Liver (tissue), 9 donors: ENCODE measurements around the gene FOXN3. TPM values are rescaled to one million over a fixed set of nuclear protein-coding genes. Genes with fewer than 3 reads are reported as not detected.

ENCODE experiments used
- DNase-seq: peaks from one replicate; pipeline ENCODE4 v3.0.0-alpha.2; 2017; ENCODE audit warnings: low spot score
- H3K27ac ChIP-seq, 2 donors: one replicate each; pipeline ENCODE4 v1.7.0; 2013; ENCODE audit warnings: inconsistent platforms in 2 of 2, low read length in 2 of 2, control low read depth in 1 of 2, low read depth in 1 of 2, mild to moderate bottlenecking in 1 of 2
- H3K27me3 ChIP-seq, 4 donors: one replicate each; pipeline versions ENCODE4 v1.6.1 to v1.7.0; 2013; ENCODE audit warnings: low read length in 3 of 4, inconsistent platforms in 1 of 4, mild to moderate bottlenecking in 1 of 4, moderate library complexity in 1 of 4; ENCODE audit not compliant: control insufficient read depth in 4 of 4, insufficient read depth in 4 of 4
- H3K36me3 ChIP-seq, 4 donors: one replicate each; pipeline versions ENCODE4 v1.6.1 to v1.7.0; 2013; ENCODE audit warnings: low read length in 3 of 4, mild to moderate bottlenecking in 3 of 4, low read depth in 1 of 4, moderate library complexity in 1 of 4; ENCODE audit not compliant: control insufficient read depth in 4 of 4, insufficient read depth in 3 of 4
- H3K4me1 ChIP-seq, 4 donors: one replicate each; pipeline versions ENCODE4 v1.6.1 to v1.7.0; 2013; ENCODE audit warnings: low read length in 3 of 4, mild to moderate bottlenecking in 3 of 4, moderate library complexity in 1 of 4; ENCODE audit not compliant: control insufficient read depth in 4 of 4, insufficient read depth in 4 of 4
- H3K4me3 ChIP-seq, 3 donors: one replicate each; pipeline versions ENCODE4 v1.6.1 to v1.7.0; 2013; ENCODE audit warnings: low read length in 3 of 3, control low read depth in 1 of 3, low read depth in 1 of 3, mild to moderate bottlenecking in 1 of 3
- H3K9ac ChIP-seq, 2 donors: one replicate each; pipeline ENCODE4 v1.7.0; 2013; ENCODE audit warnings: low read length in 2 of 2, mild to moderate bottlenecking in 2 of 2, moderate library complexity in 2 of 2, control low read depth in 1 of 2, low read depth in 1 of 2
- H3K9me3 ChIP-seq, 4 donors: one replicate each; pipeline versions ENCODE4 v1.6.1 to v1.7.0; 2013; ENCODE audit warnings: low read length in 3 of 4; ENCODE audit not compliant: control insufficient read depth in 4 of 4
- ATF3 ChIP-seq: IDR thresholded peaks from 2 replicates; pipeline ENCODE4 v1.6.1; 2016; ENCODE audit warnings: antibody characterized with exemption
- CTCF ChIP-seq: fragments of 150-350 bp; IDR thresholded peaks from 2 replicates; pipeline ENCODE4 v1.5.1; 2017; ENCODE audit warnings: improper control_type of control experiment, low read depth, low read length; ENCODE audit not compliant: missing input control
- EGR1 ChIP-seq, 2 donors: IDR thresholded peaks; 2 replicates each; pipeline ENCODE4 v1.6.1; 2016 to 2018; ENCODE audit warnings: antibody characterized with exemption in 2 of 2, low read depth in 2 of 2
- FOXA1 ChIP-seq: IDR thresholded peaks from 2 replicates; pipeline ENCODE4 v1.6.1; 2016; ENCODE audit warnings: antibody characterized with exemption
- FOXA2 ChIP-seq: IDR thresholded peaks from 2 replicates; pipeline ENCODE4 v1.6.1; 2016; ENCODE audit warnings: antibody characterized with exemption
- GABPA ChIP-seq, 2 donors: IDR thresholded peaks in 1 of 2; conservative IDR thresholded peaks in 1 of 2; 2 replicates each; pipeline ENCODE4 v1.6.1; 2016; ENCODE audit warnings: antibody characterized with exemption in 2 of 2, mild to moderate bottlenecking in 1 of 2, moderate library complexity in 1 of 2
- HNF4A ChIP-seq, 2 donors: conservative IDR thresholded peaks; 2 replicates each; pipeline ENCODE4 v1.6.1; 2016; ENCODE audit warnings: antibody characterized with exemption in 2 of 2, mild to moderate bottlenecking in 2 of 2
- HNF4G ChIP-seq: IDR thresholded peaks from 2 replicates; pipeline ENCODE4 v1.6.1; 2016; ENCODE audit warnings: antibody characterized with exemption
- JUND ChIP-seq, 2 donors: IDR thresholded peaks; 2 replicates each; pipeline ENCODE4 v1.6.1; 2016; ENCODE audit warnings: antibody characterized with exemption in 2 of 2
- MAX ChIP-seq: IDR thresholded peaks from 2 replicates; pipeline ENCODE4 v1.6.1; 2016; ENCODE audit warnings: antibody characterized with exemption
- NR2F2 ChIP-seq: IDR thresholded peaks from 2 replicates; pipeline ENCODE4 v1.6.1; 2016; ENCODE audit warnings: antibody characterized with exemption
- RAD21 ChIP-seq, 2 donors: IDR thresholded peaks; 2 replicates each; pipeline ENCODE4 v1.6.1; 2016; ENCODE audit warnings: antibody characterized with exemption in 2 of 2, mild to moderate bottlenecking in 2 of 2
- REST ChIP-seq: IDR thresholded peaks from 2 replicates; pipeline ENCODE4 v1.6.1; 2016; ENCODE audit warnings: antibody characterized with exemption, mild to moderate bottlenecking
- RXRA ChIP-seq, 2 donors: IDR thresholded peaks; 2 replicates each; pipeline ENCODE4 v1.6.1; 2017 to 2018; ENCODE audit warnings: antibody characterized with exemption in 2 of 2, mild to moderate bottlenecking in 1 of 2
- SP1 ChIP-seq: IDR thresholded peaks from 2 replicates; pipeline ENCODE4 v1.6.1; 2018; ENCODE audit warnings: antibody characterized with exemption, mild to moderate bottlenecking
- TAF1 ChIP-seq: conservative IDR thresholded peaks from 2 replicates; pipeline ENCODE4 v1.6.1; 2016; ENCODE audit warnings: antibody characterized with exemption, mild to moderate bottlenecking
- YY1 ChIP-seq: IDR thresholded peaks from 2 replicates; pipeline ENCODE4 v1.6.1; 2016; ENCODE audit warnings: antibody characterized with exemption, mild to moderate bottlenecking
- ZBTB33 ChIP-seq: IDR thresholded peaks from 2 replicates; pipeline ENCODE4 v1.6.1; 2016; ENCODE audit warnings: antibody characterized with exemption
- WGBS: extraction: QIAGEN DNeasy Blood & Tissue Kit; methylation state at CpG from one replicate; pipeline ENCODE4 v1.1.7; 2013; 5-methylcytosine and 5-hydroxymethylcytosine counted together
- polyA plus RNA-seq, 2 donors: library from polyadenylated mRNA; stranded (reverse) in 1 of 2; unstranded in 1 of 2; fragments of 200-250 nt in 1 of 2; fragments of >200 nt in 1 of 2; fragmentation: Nextera tagmentation in 1 of 2; extraction: Ambion mirVana in 1 of 2; gene quantifications; one replicate each; pipeline versions ENCODE4 v1.2.1 to v1.2.3, GENCODE V29; 2013 to 2015
- total RNA-seq, 2 donors: library from RNA; depleted of rRNA; stranded (reverse); fragments of >200 nt; gene quantifications; one replicate each; pipeline ENCODE4 v1.2.3, GENCODE V29; 2014
- donor health status: healthy.
- donor health status: healthy.
- donor health status: healthy.
- donor health status: healthy.
- donor health status: healthy.

Gene FOXN3
- total and polyA plus RNA-seq, 4 donors: 17.8 to 44.8 (median 35.3) TPM

DNA sequence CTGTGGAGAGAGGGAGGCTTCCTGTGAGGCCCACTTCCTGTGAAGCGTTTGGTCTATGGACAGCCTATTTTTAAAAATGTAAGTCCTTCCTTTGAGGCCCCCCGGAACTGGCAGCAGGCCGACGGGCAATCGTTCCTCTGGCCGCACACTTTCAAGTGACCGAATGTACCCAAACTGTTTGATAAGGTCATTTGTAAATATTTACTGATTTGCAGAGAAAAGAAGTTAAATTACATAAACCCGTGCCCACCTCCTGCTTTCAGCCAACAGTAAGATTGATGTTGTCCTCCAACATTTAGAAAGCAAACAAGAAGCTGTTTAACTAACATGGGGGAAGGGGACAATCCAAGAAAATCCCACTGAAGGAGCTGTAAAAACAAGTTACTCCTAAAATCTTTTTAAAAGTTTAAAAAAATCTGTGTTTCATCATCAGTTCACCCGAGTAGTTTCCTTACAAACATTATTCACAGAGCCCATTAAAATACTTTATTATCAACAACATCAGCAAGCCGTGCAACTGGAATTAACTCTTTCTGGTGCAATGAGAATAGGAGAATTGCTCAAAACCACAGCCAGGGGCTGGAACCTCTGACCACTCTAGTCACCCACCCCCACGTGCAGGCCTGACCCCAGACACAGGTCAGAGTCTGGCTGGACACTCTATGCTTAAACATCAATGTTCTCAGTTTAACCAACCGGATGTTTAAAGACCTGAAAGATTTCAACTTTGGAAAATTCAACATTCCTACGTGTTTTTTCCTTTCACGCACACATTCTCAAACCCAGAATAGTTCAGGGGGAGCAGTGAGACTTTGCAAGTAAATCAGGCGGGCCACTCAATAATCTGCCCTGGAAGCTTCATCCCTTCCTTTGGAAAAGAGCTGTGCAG lies 65.3 kb downstream of the FOXN3 start:
- H3K4me1 ChIP-seq: peaks cover 10 to 31% (median 25%) of the 10 kb centered on the region in 4 donors
- H3K4me3 ChIP-seq: peak overlapping the region in 2 of 3 donors; percentile 8 to 12
- H3K36me3 ChIP-seq: peaks cover 0 to 4% (median 3%) of the 10 kb centered on the region in 4 donors
- peak overlapping the region in 1 of 2 donors; percentile 87 for H3K9ac ChIP-seq
- DNase-seq: peak; percentile 67
- no peaks in the 10 kb centered on the region for H3K27me3 ChIP-seq
- TF ChIP-seq SP1 (peak; percentile 79), ZBTB33 (peak; percentile 69), YY1 (peak; percentile 66), RAD21 (IDR thresholded peaks at IDR 0.05) (peak; percentile 29 to 38), EGR1 (IDR thresholded peaks at IDR 0.05; ENCODE audit: low read depth in 2 of 2) (peak; percentile 40 to 61), ATF3 (peak; percentile 57), RXRA (IDR thresholded peaks at IDR 0.05) (peak; percentile 69 to 73), NR2F2 (peak; percentile 81), FOXA2 (peak; percentile 84), GABPA (IDR thresholded peaks at IDR 0.05 in 1 of 2, conservative IDR thresholded peaks at IDR 0.05 in 1 of 2) (peak in 1 of 2 donors; percentile 47), CTCF (no peak), HNF4A (conservative IDR thresholded peaks at IDR 0.05) (peak; percentile 61 to 63), REST (peak; percentile 39), HNF4G (peak; percentile 48), MAX (peak; percentile 16), FOXA1 (peak; percentile 50), TAF1 (peak; percentile 45), JUND (IDR thresholded peaks at IDR 0.05) (peak; percentile 9 to 61)
- WGBS: 10% methylated on average over 15 of the region's 15 CpGs
- no peaks in the 10 kb centered on the region for H3K9me3 ChIP-seq
- peak overlapping the region; percentile 60 to 84 for H3K27ac ChIP-seq
